Measurements from ENCODE around the gene NUP98.
A peak's percentile ranks its signal among the peaks of the same experiment; 100 is the strongest.

NUP98 gene

GRCh38 chr11:3797329-3798090, at the start of gene NUP98:
NUP98 (minus strand) TSS chr11:3797554; CDS start chr11:3782117, 15,437 bp downstream.
- ChIA-PET CTCF (no interaction called here), POLR2A (interaction anchor here (0.7 to 3.6 kb wide), 6 partner anchors 11 to 275 kb away, joined by 3 to 28 read pairs (median 3); partner anchors contain the start of genes PGAP2 and STIM1)
- peak; percentile 98 for DNase-seq (ENCODE audit: extremely low spot score)
- peak; percentile 20; the same call in 1 of the 2 replicates for TF ChIP-seq TARDBP (IDR thresholded peaks at IDR 0.05)
- no peak for TF ChIP-seq SP1 (IDR thresholded peaks at IDR 0.05)
- 0 out of 2 replicates have a peak, but pooled peaks have one; percentile 13 for TF ChIP-seq ELF4 (IDR thresholded peaks at IDR 0.05)
- TF ChIP-seq SUZ12 (IDR thresholded peaks at IDR 0.05) = no peak
- no peak; the same call in 1 of the 2 replicates for TF ChIP-seq LEF1 (IDR thresholded peaks at IDR 0.05; ENCODE audit: borderline replicate concordance)
- peak; percentile 100 for TF ChIP-seq PKNOX1 (IDR thresholded peaks at IDR 0.05)
- TF ChIP-seq FOXM1 (IDR thresholded peaks at IDR 0.05; ENCODE audit: borderline replicate concordance) = peak; percentile 90
- TF ChIP-seq L3MBTL2 (conservative IDR thresholded peaks at IDR 0.05) = no peak
- no peak for TF ChIP-seq FOXA1 (IDR thresholded peaks at IDR 0.05)
- no peak for TF ChIP-seq BHLHE40 (IDR thresholded peaks at IDR 0.05; ENCODE audit: borderline replicate concordance)
- no peak for TF ChIP-seq CTBP1 (IDR thresholded peaks at IDR 0.05; ENCODE audit: borderline replicate concordance)

GRCh38 chr11:3845670-3846069, 48.3 kb upstream of the NUP98 start:
- no peak for TF ChIP-seq NFRKB (IDR thresholded peaks at IDR 0.05)
- no peak for TF ChIP-seq FOXA1 (IDR thresholded peaks at IDR 0.05)
- no peak for TF ChIP-seq BHLHE40 (IDR thresholded peaks at IDR 0.05; ENCODE audit: borderline replicate concordance)
- TF ChIP-seq L3MBTL2 (conservative IDR thresholded peaks at IDR 0.05) = no peak
- no peak for TF ChIP-seq CTBP1 (IDR thresholded peaks at IDR 0.05; ENCODE audit: borderline replicate concordance)
- TF ChIP-seq HDGF (IDR thresholded peaks at IDR 0.05; ENCODE audit: borderline replicate concordance) = no peak
- TF ChIP-seq LEF1 (IDR thresholded peaks at IDR 0.05; ENCODE audit: borderline replicate concordance) = no peak
- no peak for TF ChIP-seq ELF4 (IDR thresholded peaks at IDR 0.05)
- TF ChIP-seq ARNT (IDR thresholded peaks at IDR 0.05) = no peak
- TF ChIP-seq SP1 (IDR thresholded peaks at IDR 0.05) = no peak
- TF ChIP-seq FOXK2 (IDR thresholded peaks at IDR 0.05) = no peak
- no peak for DNase-seq (ENCODE audit: extremely low spot score)
- POLR2A ChIA-PET = interaction anchor here (1.4 kb wide), 1 partner anchor 9 kb away, joined by 4 read pairs; the partner anchor contains the start of gene STIM1
- CTCF ChIA-PET = interaction anchor here (0.9 to 4.6 kb wide), 2 partner anchors 9 to 227 kb away, joined by 3 to 28 read pairs; partner anchors contain the start of gene STIM1

- ChIA-PET POLR2A (interaction anchor here (1.4 kb wide), 2 partner anchors 9 to 10 kb away, joined by 4 to 5 read pairs; partner anchors contain the start of gene STIM1), CTCF (interaction anchor here (4.6 to 4.7 kb wide), 2 partner anchors 10 to 228 kb away, joined by 28 to 31 read pairs; partner anchors contain the start of gene STIM1)
- TF ChIP-seq BHLHE40 (IDR thresholded peaks at IDR 0.05; ENCODE audit: borderline replicate concordance) (no peak), LEF1 (IDR thresholded peaks at IDR 0.05; ENCODE audit: borderline replicate concordance) (no peak), CTBP1 (IDR thresholded peaks at IDR 0.05; ENCODE audit: borderline replicate concordance) (no peak), ZNF384 (IDR thresholded peaks at IDR 0.05) (no peak), SUZ12 (IDR thresholded peaks at IDR 0.05) (no peak), ELF4 (IDR thresholded peaks at IDR 0.05) (no peak), FOXA1 (IDR thresholded peaks at IDR 0.05) (no peak), SP1 (IDR thresholded peaks at IDR 0.05) (no peak), PKNOX1 (IDR thresholded peaks at IDR 0.05) (no peak), HDGF (IDR thresholded peaks at IDR 0.05; ENCODE audit: borderline replicate concordance) (no peak), NFRKB (IDR thresholded peaks at IDR 0.05) (no peak), L3MBTL2 (conservative IDR thresholded peaks at IDR 0.05) (no peak), ARNT (IDR thresholded peaks at IDR 0.05) (no peak)
- no peak for DNase-seq (ENCODE audit: extremely low spot score)
Measured at GRCh38 chr11:3845246-3845645, 47.9 kb upstream of the NUP98 start.

GRCh38 chr11:3843326-3843725, 46.0 kb upstream of the NUP98 start:
- CTCF ChIA-PET = interaction anchor here (1.1 to 4.7 kb wide), 3 partner anchors 12 to 230 kb away, joined by 4 to 31 read pairs (median 28); partner anchors contain the start of gene STIM1
- DNase-seq (ENCODE audit: extremely low spot score) = no peak
- no peak for TF ChIP-seq FOXA1 (IDR thresholded peaks at IDR 0.05)
- no peak for TF ChIP-seq HDGF (IDR thresholded peaks at IDR 0.05; ENCODE audit: borderline replicate concordance)
- TF ChIP-seq ZNF384 (IDR thresholded peaks at IDR 0.05) = no peak
- no peak for TF ChIP-seq PKNOX1 (IDR thresholded peaks at IDR 0.05)
- TF ChIP-seq SUZ12 (IDR thresholded peaks at IDR 0.05) = no peak
- no peak for TF ChIP-seq ARNT (IDR thresholded peaks at IDR 0.05)
- TF ChIP-seq NFRKB (IDR thresholded peaks at IDR 0.05) = no peak
- no peak for TF ChIP-seq BHLHE40 (IDR thresholded peaks at IDR 0.05; ENCODE audit: borderline replicate concordance)
- TF ChIP-seq SP1 (IDR thresholded peaks at IDR 0.05) = no peak
- no peak for TF ChIP-seq CTBP1 (IDR thresholded peaks at IDR 0.05; ENCODE audit: borderline replicate concordance)
- no peak for TF ChIP-seq ELF4 (IDR thresholded peaks at IDR 0.05)
- TF ChIP-seq FOXM1 (IDR thresholded peaks at IDR 0.05; ENCODE audit: borderline replicate concordance) = no peak
- TF ChIP-seq LEF1 (IDR thresholded peaks at IDR 0.05; ENCODE audit: borderline replicate concordance) = no peak
- POLR2A ChIA-PET = interaction anchor here (1.2 kb wide), 1 partner anchor 11 kb away, joined by 5 read pairs; the partner anchor contains the start of gene STIM1

All from HEK293T (cell line).